GM12874 (cell line): ENCODE data around the gene SHH.

Experiments
- CTCF ChIP-seq: IDR thresholded peaks from 2 replicates; pipeline ENCODE4 v1.5.1; 2011; ENCODE audit warnings: low read depth, mild to moderate bottlenecking, control low read depth, low read length, moderate library complexity; ENCODE audit not compliant: insufficient read depth

Gene SHH

DNA sequence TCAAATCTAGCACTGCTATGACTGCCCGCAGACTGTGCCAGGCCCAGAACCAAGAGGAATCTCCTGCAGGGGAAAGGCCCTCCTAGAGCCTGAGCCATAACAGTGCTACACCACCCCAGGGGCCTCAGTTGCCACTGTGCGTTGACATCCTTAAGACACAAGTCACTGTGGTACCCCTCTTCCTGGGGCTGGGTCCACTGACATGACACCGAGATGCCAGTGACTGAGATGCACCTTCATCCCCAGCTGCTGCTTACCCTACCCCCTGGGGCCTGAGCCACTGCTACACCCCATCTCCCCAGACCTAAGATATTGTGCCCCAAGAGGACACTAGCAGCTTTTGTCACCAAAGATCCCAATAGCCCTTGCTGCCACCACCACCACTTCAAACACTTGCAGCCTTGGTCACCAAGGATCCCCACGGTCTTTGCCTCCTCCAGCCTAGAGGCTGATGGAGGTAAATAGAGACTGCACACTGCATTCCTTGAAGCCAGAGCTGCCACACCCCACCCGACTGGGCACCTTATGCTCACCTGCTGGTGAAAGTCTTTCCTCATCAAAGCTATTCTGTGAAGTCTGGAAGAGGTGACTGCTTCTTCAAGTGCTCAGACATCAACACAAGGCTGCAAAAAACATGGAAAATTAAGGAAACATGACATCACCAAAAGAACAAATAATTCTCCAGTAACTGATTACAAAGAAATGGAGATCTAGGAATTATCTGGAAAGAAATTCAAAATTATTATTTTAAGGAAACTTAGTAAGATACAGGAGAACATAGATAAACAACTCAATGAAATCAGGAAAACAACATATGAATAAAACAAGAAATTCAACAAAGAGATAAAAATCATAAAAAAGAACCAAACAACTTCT is 40.4 kb upstream of the SHH start:
- TF ChIP-seq CTCF: no peak

DNA sequence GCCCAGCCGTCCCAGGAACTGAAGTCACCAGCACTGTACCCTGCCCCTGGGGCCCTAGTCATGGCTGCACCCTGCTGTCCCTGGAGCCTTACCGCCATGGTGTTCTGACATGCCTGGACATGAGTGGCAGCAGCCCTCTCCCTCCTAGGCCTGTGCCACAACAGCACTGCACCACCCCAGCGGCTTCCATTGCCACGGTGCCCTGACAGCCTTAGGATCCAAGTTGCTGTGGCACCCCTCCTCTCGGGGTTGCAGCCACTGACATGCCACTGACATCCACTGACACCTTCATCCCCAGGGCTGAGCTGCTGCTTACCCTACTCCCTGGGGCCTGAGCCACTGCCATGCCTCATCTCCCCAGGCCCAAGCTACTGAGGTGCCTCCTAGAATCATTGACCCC is 39.6 kb upstream of the SHH start:
- no peak for TF ChIP-seq CTCF

DNA sequence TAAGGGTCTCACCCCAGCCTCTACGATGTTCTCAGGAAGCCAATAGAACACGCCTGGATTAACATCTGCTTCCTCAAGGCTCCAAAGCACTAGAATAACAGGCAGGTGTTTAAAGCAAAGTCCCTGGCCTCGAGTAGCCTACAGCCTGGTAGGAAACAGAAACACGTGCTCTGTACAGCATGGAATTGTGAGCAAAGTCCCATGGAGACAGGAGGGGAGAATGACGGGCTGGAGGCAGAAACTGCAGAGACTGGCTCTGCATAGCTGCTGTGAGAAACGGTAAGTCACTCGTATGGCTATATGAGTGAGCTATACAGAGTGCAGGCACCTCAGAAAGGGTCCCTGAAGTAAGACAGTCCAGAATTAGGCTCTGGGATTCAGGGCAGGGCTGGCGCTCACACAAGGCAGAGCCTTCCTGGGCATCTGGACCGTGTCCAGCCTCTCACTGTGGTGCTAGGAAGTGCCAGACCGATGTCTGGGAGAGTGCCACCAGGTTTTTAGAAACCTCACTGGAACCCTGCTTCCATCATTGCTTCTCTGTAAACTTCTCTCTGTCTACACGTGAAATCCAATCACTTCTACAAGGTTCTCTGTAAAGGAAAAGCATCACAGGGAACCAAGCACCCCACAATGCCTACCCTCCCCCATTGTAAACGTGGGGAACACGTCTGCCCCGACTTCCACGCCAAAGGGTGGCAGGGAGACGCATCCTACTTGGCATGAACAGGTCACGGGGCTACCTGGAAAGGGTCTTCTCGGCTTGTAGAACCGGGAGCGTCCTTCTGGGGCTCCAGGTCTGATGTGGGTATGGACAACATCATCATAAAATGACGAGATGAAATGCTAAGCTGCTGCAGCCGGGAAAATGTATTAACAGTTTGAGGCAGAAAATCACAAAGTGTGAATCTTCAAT is 38.8 kb upstream of the SHH start:
- TF ChIP-seq CTCF: no peak

- TF ChIP-seq CTCF: no peak
These were observed 37.8 kb upstream of the SHH start for GRCh38 chr7:155850001-155850436.

- no peak for TF ChIP-seq CTCF
These were observed 36.7 kb upstream of the SHH start for GRCh38 chr7:155848691-155849669.

DNA sequence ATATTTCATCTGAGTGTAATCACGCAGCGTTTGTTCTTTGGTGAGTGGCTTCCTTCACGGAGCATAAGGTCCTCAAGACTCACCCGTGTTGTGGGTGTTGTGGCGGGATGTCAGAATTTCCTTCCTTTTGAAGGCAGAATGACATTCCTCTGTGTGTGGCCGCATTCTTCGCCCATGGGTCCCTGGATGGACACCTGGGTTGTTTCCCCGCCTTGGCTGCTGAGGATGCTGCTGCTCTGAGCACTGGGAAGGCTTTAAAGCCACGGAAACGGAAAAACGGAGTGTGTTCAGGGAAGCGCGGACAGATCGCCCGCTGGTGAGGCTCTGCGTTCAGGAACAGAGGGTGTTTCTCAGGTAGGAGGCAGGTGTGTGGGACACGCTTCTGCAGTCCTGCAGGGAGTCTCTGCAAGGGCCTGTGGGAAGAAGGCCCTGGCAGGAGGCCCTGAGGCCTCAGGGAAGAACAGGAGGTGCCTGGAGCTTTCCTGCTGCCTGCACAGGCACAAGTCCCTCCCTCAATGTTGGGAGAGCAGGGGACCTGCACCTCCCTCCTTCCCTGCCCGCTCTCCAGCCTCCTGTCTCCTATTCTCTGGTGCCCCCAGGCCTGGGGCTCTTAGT is 35.7 kb upstream of the SHH start:
- no peak for TF ChIP-seq CTCF
